IMR-90 (cell line): ENCODE results near the gene SERPINA5. TPM values are rescaled to one million over a fixed set of nuclear protein-coding genes. Genes with fewer than 3 reads are reported as not detected.

Experiments
- ATAC-seq: fragments of 200-7000 bp; cut with Tn5 transposase; 2 replicates; pipeline ENCODE4 v1.9.1; 2020; ENCODE audit warnings: low read depth, mild to moderate bottlenecking, moderate library complexity
- BruUV-seq: library from RNA; stranded (reverse); fragments of 400-500 nt; replicated peaks from 2 replicates; lab custom pipeline; 2021; lab: Mats Ljungman, UMichigan
- CTCF ChIA-PET: fragments of 300-600 bp; formaldehyde crosslinking; extraction: SDS; loops from one replicate; lab custom pipeline; 2021; ENCODE audit warnings: antibody characterized with exemption; lab: Yijun Ruan, JAX
- POLR2A ChIA-PET: fragments of 300-600 bp; sonication (Branson Sonifier 250); formaldehyde crosslinking; loops from one replicate; lab custom pipeline; 2022; ENCODE audit warnings: antibody characterized with exemption; ENCODE audit not compliant: unreplicated experiment; lab: Charles Lee
- DNase-seq: peaks from one replicate; pipeline ENCODE4 v3.0.0; 2013
- H2AFZ ChIP-seq: replicated peaks from 2 replicates; pipeline ENCODE3; 2013; ENCODE audit warnings: low read length, mild to moderate bottlenecking; ENCODE audit not compliant: poor library complexity
- H2AK5ac ChIP-seq: 2 replicates; pipeline ENCODE4 v1.6.1; 2013; ENCODE audit warnings: low read depth, low read length, inconsistent platforms
- H2AK9ac ChIP-seq: replicated peaks from 2 replicates; pipeline ENCODE3; 2013; ENCODE audit warnings: mild to moderate bottlenecking, low read depth, low read length, moderate library complexity; ENCODE audit not compliant: poor library complexity
- H2BK120ac ChIP-seq: 2 replicates; pipeline ENCODE4 v1.6.1; 2013; ENCODE audit warnings: low read depth, low read length, inconsistent platforms
- H2BK15ac ChIP-seq: 3 replicates; pipeline ENCODE4 v1.6.1; 2013; ENCODE audit warnings: low read depth, low read length, inconsistent platforms
- H2BK20ac ChIP-seq: 2 replicates; pipeline ENCODE4 v1.6.1; 2013; ENCODE audit warnings: low read depth, mild to moderate bottlenecking, inconsistent platforms, low read length, moderate library complexity
- H2BK5ac ChIP-seq: 2 replicates; pipeline ENCODE4 v1.6.1; 2013; ENCODE audit warnings: mild to moderate bottlenecking, low read depth, low read length, inconsistent platforms; ENCODE audit not compliant: poor library complexity, severe bottlenecking
- H3K14ac ChIP-seq: replicated peaks from 2 replicates; pipeline ENCODE4 v1.6.1; 2013; ENCODE audit warnings: low read depth, low read length, inconsistent platforms
- H3K18ac ChIP-seq: 2 replicates; pipeline ENCODE4 v1.6.1; 2013; ENCODE audit warnings: low read depth, low read length, control low read depth
- H3K23ac ChIP-seq: 2 replicates; pipeline ENCODE4 v1.6.1; 2013; ENCODE audit warnings: low read depth, low read length, inconsistent platforms
- H3K27ac ChIP-seq: 2 replicates; pipeline ENCODE4 v1.5.1; 2013; ENCODE audit warnings: mild to moderate bottlenecking, control low read depth, low read length; ENCODE audit not compliant: insufficient read depth
- H3K27me3 ChIP-seq: 2 replicates; pipeline ENCODE4 v1.6.1; 2013; ENCODE audit warnings: low read length; ENCODE audit not compliant: control insufficient read depth, insufficient read depth
- H3K36me3 ChIP-seq: 2 replicates; pipeline ENCODE4 v1.6.1; 2013; ENCODE audit warnings: low read length, mixed read lengths; ENCODE audit not compliant: control insufficient read depth, insufficient read depth
- H3K4ac ChIP-seq: 2 replicates; pipeline ENCODE4 v1.6.1; 2013; ENCODE audit warnings: low read depth, low read length, inconsistent platforms
- H3K4me1 ChIP-seq: 2 replicates; pipeline ENCODE4 v1.6.1; 2013; ENCODE audit warnings: low read length, mixed read lengths; ENCODE audit not compliant: control insufficient read depth, insufficient read depth
- H3K4me2 ChIP-seq: 2 replicates; pipeline ENCODE4 v1.6.1; 2013; ENCODE audit warnings: low read depth, mild to moderate bottlenecking, control low read depth, low read length, moderate library complexity
- H3K4me3 ChIP-seq: 2 replicates; pipeline ENCODE4 v1.5.1; 2013; ENCODE audit warnings: low read depth, mild to moderate bottlenecking, control low read depth, low read length, moderate library complexity; ENCODE audit not compliant: insufficient read depth
- H3K56ac ChIP-seq: 2 replicates; pipeline ENCODE4 v1.6.1; 2013; ENCODE audit warnings: low read length, inconsistent platforms; ENCODE audit not compliant: insufficient read depth; ENCODE audit errors: extremely low read depth
- H3K79me1 ChIP-seq, 2 experiments: 2 replicates each; pipeline ENCODE4 v1.6.1; 2013; ENCODE audit warnings: low read length in 2 of 2, inconsistent platforms in 1 of 2, low read depth in 1 of 2
- H3K9ac ChIP-seq: 2 replicates; pipeline ENCODE4 v1.6.1; 2013; ENCODE audit warnings: low read depth, low read length, control low read depth
- H3K9me1 ChIP-seq: 2 replicates; pipeline ENCODE4 v1.6.1; 2013; ENCODE audit warnings: low read length, inconsistent platforms; ENCODE audit not compliant: insufficient read depth
- H3K9me3 ChIP-seq: 2 replicates; pipeline ENCODE4 v1.6.1; 2013; ENCODE audit warnings: low read length; ENCODE audit not compliant: control insufficient read depth, insufficient read depth
- H4K20me1 ChIP-seq: 2 replicates; pipeline ENCODE4 v1.6.1; 2013; ENCODE audit warnings: low read length, inconsistent platforms; ENCODE audit not compliant: insufficient read depth
- H4K5ac ChIP-seq: 2 replicates; pipeline ENCODE4 v1.6.1; 2013; ENCODE audit warnings: mild to moderate bottlenecking, low read depth, low read length, control low read depth
- H4K8ac ChIP-seq, 2 experiments: 2 replicates each; pipeline ENCODE4 v1.6.1; 2013; ENCODE audit warnings: low read depth in 2 of 2, low read length in 2 of 2, control low read depth in 1 of 2, inconsistent platforms in 1 of 2
- H4K91ac ChIP-seq: 2 replicates; pipeline ENCODE4 v1.6.1; 2013; ENCODE audit warnings: low read depth, low read length, inconsistent platforms; ENCODE audit not compliant: insufficient read depth
- BHLHE40 ChIP-seq: fragments of 150-350 bp; IDR thresholded peaks from 2 replicates; pipeline ENCODE4 v1.6.1; 2016; ENCODE audit warnings: mild to moderate bottlenecking, low read depth, low read length
- MAFK ChIP-seq: IDR thresholded peaks from 2 replicates; pipeline ENCODE4 v1.6.1; 2012; ENCODE audit warnings: low read depth, low read length, improper control_type of control experiment
- RFX5 ChIP-seq: IDR thresholded peaks from 2 replicates; pipeline ENCODE4 v1.8.0; 2012; ENCODE audit warnings: low read depth, mild to moderate bottlenecking, low read length, moderate library complexity
- SMC3 ChIP-seq: fragments of 150-350 bp; IDR thresholded peaks from 2 replicates; pipeline ENCODE4 v1.6.1; 2016; ENCODE audit warnings: low read depth, mild to moderate bottlenecking, antibody characterized with exemption, low read length, moderate library complexity
- WGBS, 2 experiments: methylation state at CpG; one replicate each; pipeline versions ENCODE4 v1.1.5 to v1.1.7; 2013; ENCODE audit warnings: missing lambda C conversion rate in 2 of 2; ENCODE audit not compliant: insufficient read length in 1 of 2; ENCODE audit errors: extremely low coverage in 2 of 2; 5-methylcytosine and 5-hydroxymethylcytosine counted together
- dilution Hi-C: fragments of 300-500 bp; cut with HindIII; formaldehyde crosslinking; loops from one replicate; pipeline ENCODE4 v1.14.3; 2018; ENCODE audit warnings: low sequenced_read_pairs; ENCODE audit not compliant: unreplicated experiment
- in situ Hi-C: fragments of 300-500 bp; cut with MboI; formaldehyde crosslinking; loops from 3 replicates; pipeline ENCODE4 v1.14.3; 2019; ENCODE audit warnings: low sequenced_read_pairs, inconsistent platforms, mixed read lengths
- intact Hi-C: fragments of 100-400 bp; cut with micrococcal nuclease; formaldehyde crosslinking; loops from 2 replicates; pipeline ENCODE4 v1.10.0; 2022
- polyA plus RNA-seq, 3 experiments: library from polyadenylated mRNA; depleted of rRNA; stranded (reverse); fragments of >200 nt; gene quantifications; 2 replicates each; pipeline ENCODE4 v1.2.3, GENCODE V29; 2012; ENCODE audit warnings: low replicate concordance in 1 of 3
- total RNA-seq: library from RNA; depleted of rRNA; stranded (reverse); fragments of >200 nt; gene quantifications from 2 replicates; pipeline ENCODE4 v1.2.3, GENCODE V29; 2012

The SERPINA5 gene
- total and polyA plus RNA-seq, 2 of the 4 experiments (the other 2 are of a cell fraction): not detected

DNA sequence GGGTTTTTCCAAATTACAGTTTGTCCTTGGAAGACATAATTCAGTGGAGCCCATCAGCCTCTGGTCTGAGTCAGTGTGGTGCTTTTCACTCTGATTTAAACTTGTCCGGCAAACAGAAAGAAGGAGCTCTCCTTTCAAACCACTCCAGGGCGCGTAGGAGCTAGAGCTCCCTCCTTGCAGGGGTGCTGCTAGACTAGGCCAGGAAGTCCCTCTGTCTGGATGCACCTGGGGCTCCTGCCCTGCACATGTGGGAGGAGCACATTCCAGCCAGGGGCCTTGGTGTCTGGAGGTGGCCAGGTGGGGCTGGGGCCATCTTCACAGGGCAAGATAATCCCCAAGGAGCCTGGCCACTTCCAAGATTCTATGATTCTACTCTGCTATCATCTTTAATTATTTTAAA, 34.0 kb downstream of the SERPINA5 start:
- peaks cover 10% of the 10 kb centered on the region for H3K4me1 ChIP-seq
- H2AK9ac ChIP-seq: no peak overlapping the region
- H3K9ac ChIP-seq: no peak overlapping the region
- no TSS peak for BruUV-seq
- H2AK5ac ChIP-seq: no peak overlapping the region
- ATAC-seq (no peak), DNase-seq (no peak)
- no peak overlapping the region for H3K56ac ChIP-seq
- no peak for TF ChIP-seq MAFK
- TF ChIP-seq BHLHE40: no peak
- TF ChIP-seq SMC3: no peak
- TF ChIP-seq RFX5: no peak
- H2BK15ac ChIP-seq: no peak overlapping the region
- H3K18ac ChIP-seq: no peak overlapping the region
- no peak overlapping the region for H4K8ac ChIP-seq
- H4K5ac ChIP-seq: no peak overlapping the region
- H2BK120ac ChIP-seq: no peak overlapping the region
- H4K91ac ChIP-seq: no peak overlapping the region
- no peaks in the 10 kb centered on the region for H3K27me3 ChIP-seq
- no peaks in the 10 kb centered on the region for H3K79me1 ChIP-seq
- H3K9me1 ChIP-seq: no peaks in the 10 kb centered on the region
- dilution Hi-C loops: no loop called here
- H3K23ac ChIP-seq: no peak overlapping the region
- no peak overlapping the region for H2AFZ ChIP-seq
- no peak overlapping the region for H2BK20ac ChIP-seq
- no peaks in the 10 kb centered on the region for H3K36me3 ChIP-seq
- intact Hi-C loops: no loop called here
- H2BK5ac ChIP-seq: no peak overlapping the region
- in situ Hi-C loops: no loop called here
- no peak overlapping the region for H3K27ac ChIP-seq
- H3K4ac ChIP-seq: no peak overlapping the region
- H3K4me3 ChIP-seq: no peak overlapping the region
- H4K20me1 ChIP-seq: no peaks in the 10 kb centered on the region
- WGBS, 2 experiments: no CpG with 5 or more reads among the region's 3 CpGs
- peaks cover 27% of the 10 kb centered on the region for H3K9me3 ChIP-seq
- POLR2A ChIA-PET: no interaction called here
- H3K4me2 ChIP-seq: no peak overlapping the region
- CTCF ChIA-PET: no interaction called here
- H3K14ac ChIP-seq: no peak overlapping the region
